Measurements from ENCODE around the gene UIMC1.

Gene UIMC1

GRCh38 chr5:176862330-176862995, 144.1 kb downstream of the UIMC1 start:
- no peak for TF ChIP-seq ZNF624 (tag by site-specific recombination; IDR thresholded peaks at IDR 0.05)
- TF ChIP-seq, protein P1, sequence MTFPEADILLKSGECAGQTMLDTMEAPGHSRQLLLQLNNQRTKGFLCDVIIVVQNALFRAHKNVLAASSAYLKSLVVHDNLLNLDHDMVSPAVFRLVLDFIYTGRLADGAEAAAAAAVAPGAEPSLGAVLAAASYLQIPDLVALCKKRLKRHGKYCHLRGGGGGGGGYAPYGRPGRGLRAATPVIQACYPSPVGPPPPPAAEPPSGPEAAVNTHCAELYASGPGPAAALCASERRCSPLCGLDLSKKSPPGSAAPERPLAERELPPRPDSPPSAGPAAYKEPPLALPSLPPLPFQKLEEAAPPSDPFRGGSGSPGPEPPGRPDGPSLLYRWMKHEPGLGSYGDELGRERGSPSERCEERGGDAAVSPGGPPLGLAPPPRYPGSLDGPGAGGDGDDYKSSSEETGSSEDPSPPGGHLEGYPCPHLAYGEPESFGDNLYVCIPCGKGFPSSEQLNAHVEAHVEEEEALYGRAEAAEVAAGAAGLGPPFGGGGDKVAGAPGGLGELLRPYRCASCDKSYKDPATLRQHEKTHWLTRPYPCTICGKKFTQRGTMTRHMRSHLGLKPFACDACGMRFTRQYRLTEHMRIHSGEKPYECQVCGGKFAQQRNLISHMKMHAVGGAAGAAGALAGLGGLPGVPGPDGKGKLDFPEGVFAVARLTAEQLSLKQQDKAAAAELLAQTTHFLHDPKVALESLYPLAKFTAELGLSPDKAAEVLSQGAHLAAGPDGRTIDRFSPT (tag by site-specific recombination; IDR thresholded peaks at IDR 0.05), result peak; percentile 63; the same call in 1 of the 2 replicates
- POLR2A ChIA-PET, result no interaction called here
- CTCF ChIA-PET, result no interaction called here
- no peaks in the 10 kb centered on the region for H3K36me3 ChIP-seq (ENCODE audit: control insufficient read depth in 2 of 2, insufficient read depth in 1 of 2, low read length in 2 of 2)
- no peaks in the 10 kb centered on the region for H3K4me1 ChIP-seq (ENCODE audit: control insufficient read depth, insufficient read depth, low read length)
- H3K4me3 ChIP-seq (ENCODE audit: low read depth, low read length), result no peak overlapping the region
- H3K27ac ChIP-seq (ENCODE audit: extremely low read depth, low read depth, low read length), result no peak overlapping the region
- no peaks in the 10 kb centered on the region for H3K9me3 ChIP-seq (ENCODE audit: control insufficient read depth, insufficient read depth, low read depth, low read length)

- H3K36me3 ChIP-seq (ENCODE audit: control insufficient read depth in 2 of 2, insufficient read depth in 1 of 2, low read length in 2 of 2), result no peaks in the 10 kb centered on the region
- TF ChIP-seq ZNF324 (tag by site-specific recombination; IDR thresholded peaks at IDR 0.05) (no peak), GLIS2 (tag by site-specific recombination; IDR thresholded peaks at IDR 0.05) (0 out of 2 replicates have a peak, but pooled peaks have one; percentile 12)
- CTCF ChIA-PET, result no interaction called here
- no peak overlapping the region for H3K4me3 ChIP-seq (ENCODE audit: low read depth, low read length)
- H3K9me3 ChIP-seq (ENCODE audit: control insufficient read depth, insufficient read depth, low read depth, low read length), result no peaks in the 10 kb centered on the region
- H3K27ac ChIP-seq (ENCODE audit: extremely low read depth, low read depth, low read length), result no peak overlapping the region
- H3K4me1 ChIP-seq (ENCODE audit: control insufficient read depth, insufficient read depth, low read length), result no peaks in the 10 kb centered on the region
- POLR2A ChIA-PET, result no interaction called here
These were observed 145.3 kb downstream of the UIMC1 start for GRCh38 chr5:176861276-176861675.

DNA sequence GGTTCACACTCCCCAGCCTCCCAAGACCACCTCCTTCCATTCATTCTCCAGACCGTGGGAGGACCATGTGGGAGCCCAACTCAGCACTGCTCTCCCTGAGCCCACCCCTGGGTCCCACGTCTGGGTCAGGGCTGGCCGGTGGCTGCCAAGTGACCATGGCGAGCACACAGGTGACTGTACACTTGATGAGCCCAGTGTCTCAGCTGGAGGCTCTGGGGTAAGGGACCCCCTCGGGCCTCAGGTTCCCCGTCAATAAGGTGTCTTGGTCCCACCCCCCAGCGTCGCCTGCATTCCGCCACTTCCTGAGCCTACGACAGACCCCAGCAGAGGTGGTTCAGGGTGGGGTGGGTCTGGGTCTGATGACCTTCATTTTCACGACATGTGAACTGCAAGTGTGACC, 146.2 kb downstream of the UIMC1 start:
- H3K4me3 ChIP-seq (ENCODE audit: low read depth, low read length), result no peak overlapping the region
- H3K9me3 ChIP-seq (ENCODE audit: control insufficient read depth, insufficient read depth, low read depth, low read length), result no peaks in the 10 kb centered on the region
- TF ChIP-seq ZBTB6 (tag by site-specific recombination; IDR thresholded peaks at IDR 0.05) (no peak), ZNF175 (tag by site-specific recombination; IDR thresholded peaks at IDR 0.05) (no peak), ZNF513 (tag by site-specific recombination; IDR thresholded peaks at IDR 0.05) (no peak), SCRT1 (tag by site-specific recombination; IDR thresholded peaks at IDR 0.05; ENCODE audit: borderline replicate concordance) (no peak), ZNF214 (tag by site-specific recombination; IDR thresholded peaks at IDR 0.05; ENCODE audit: borderline replicate concordance) (no peak), ZBTB20 (tag by site-specific recombination; IDR thresholded peaks at IDR 0.05) (no peak), ZNF48 (tag by site-specific recombination; IDR thresholded peaks at IDR 0.05) (no peak), BCL11A (tag by site-specific recombination; IDR thresholded peaks at IDR 0.05; ENCODE audit: low read depth) (no peak), ZNF362 (tag by site-specific recombination; IDR thresholded peaks at IDR 0.05) (no peak), TCF7L2 (IDR thresholded peaks at IDR 0.05; ENCODE audit: borderline replicate concordance, low read depth, low read length) (no peak)
- TF ChIP-seq, protein P2, sequence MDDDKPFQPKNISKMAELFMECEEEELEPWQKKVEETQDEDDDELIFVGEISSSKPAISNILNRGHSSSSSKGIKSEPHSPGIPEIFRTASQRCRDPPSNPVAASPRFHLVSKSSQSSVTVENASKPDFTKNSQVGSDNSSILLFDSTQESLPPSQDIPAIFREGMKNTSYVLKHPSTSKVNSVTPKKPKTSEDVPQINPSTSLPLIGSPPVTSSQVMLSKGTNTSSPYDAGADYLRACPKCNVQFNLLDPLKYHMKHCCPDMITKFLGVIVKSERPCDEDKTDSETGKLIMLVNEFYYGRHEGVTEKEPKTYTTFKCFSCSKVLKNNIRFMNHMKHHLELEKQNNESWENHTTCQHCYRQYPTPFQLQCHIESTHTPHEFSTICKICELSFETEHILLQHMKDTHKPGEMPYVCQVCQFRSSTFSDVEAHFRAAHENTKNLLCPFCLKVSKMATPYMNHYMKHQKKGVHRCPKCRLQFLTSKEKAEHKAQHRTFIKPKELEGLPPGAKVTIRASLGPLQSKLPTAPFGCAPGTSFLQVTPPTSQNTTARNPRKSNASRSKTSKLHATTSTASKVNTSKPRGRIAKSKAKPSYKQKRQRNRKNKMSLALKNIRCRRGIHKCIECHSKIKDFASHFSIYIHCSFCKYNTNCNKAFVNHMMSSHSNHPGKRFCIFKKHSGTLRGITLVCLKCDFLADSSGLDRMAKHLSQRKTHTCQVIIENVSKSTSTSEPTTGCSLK (tag by site-specific recombination; IDR thresholded peaks at IDR 0.05), result no peak
- H3K36me3 ChIP-seq (ENCODE audit: control insufficient read depth in 2 of 2, insufficient read depth in 1 of 2, low read length in 2 of 2), result no peaks in the 10 kb centered on the region
- POLR2A ChIA-PET, result no interaction called here
- CTCF ChIA-PET, result no interaction called here
- no peak overlapping the region for H3K27ac ChIP-seq (ENCODE audit: extremely low read depth, low read depth, low read length)
- no peaks in the 10 kb centered on the region for H3K4me1 ChIP-seq (ENCODE audit: control insufficient read depth, insufficient read depth, low read length)

Data from HEK293 (cell line).